HepG2 (cell line): ENCODE data around the gene ZNF821. TPM values are rescaled to one million over a fixed set of nuclear protein-coding genes. Genes with fewer than 3 reads are reported as not detected.
A peak's percentile ranks its signal among the peaks of the same experiment; 100 is the strongest.

ENCODE experiments used
- ESRRA ChIP-seq: sonication (generic); formaldehyde crosslinking; IDR thresholded peaks from 2 replicates; pipeline ENCODE4 v1.5.1; 2020; ENCODE audit warnings: mild to moderate bottlenecking, low read depth, missing genetic modification reagents
- HIVEP1 ChIP-seq: sonication (generic); formaldehyde crosslinking; IDR thresholded peaks from 2 replicates; pipeline ENCODE4 v1.4.0; 2020; ENCODE audit warnings: mild to moderate bottlenecking, missing genetic modification reagents
- HNRNPH1 ChIP-seq: fragments of 200-400 bp; formaldehyde crosslinking; optimal IDR thresholded peaks from 2 replicates; pipeline ENCODE3; 2017; ENCODE audit warnings: mild to moderate bottlenecking, low read depth, low read length
- PAX8 ChIP-seq: sonication (generic); formaldehyde crosslinking; IDR thresholded peaks from 2 replicates; pipeline ENCODE4 v1.8.0; 2022; ENCODE audit warnings: mild to moderate bottlenecking, missing genetic modification reagents, borderline replicate concordance
- PHF20 ChIP-seq: sonication (generic); formaldehyde crosslinking; IDR thresholded peaks from 2 replicates; pipeline ENCODE4 v1.5.0; 2020; ENCODE audit warnings: mild to moderate bottlenecking, missing genetic modification reagents
- RARA ChIP-seq: IDR thresholded peaks from 2 replicates; pipeline ENCODE4 v1.6.1; 2016; ENCODE audit warnings: missing genetic modification reagents, missing compliant biosample characterization
- RNF2 ChIP-seq: fragments of 450-650 bp; conservative IDR thresholded peaks from 2 replicates; pipeline ENCODE4 v1.6.1; 2016; ENCODE audit warnings: low read depth
- RXRB ChIP-seq: IDR thresholded peaks from 2 replicates; pipeline ENCODE4 v1.6.1; 2016; ENCODE audit warnings: borderline replicate concordance, missing genetic modification reagents, missing compliant biosample characterization
- TAF1 ChIP-seq: sonication (generic); formaldehyde crosslinking; IDR thresholded peaks from 2 replicates; pipeline ENCODE4 v1.4.0; 2020; ENCODE audit warnings: missing genetic modification reagents
- TOE1 ChIP-seq: sonication (generic); formaldehyde crosslinking; IDR thresholded peaks from 2 replicates; pipeline ENCODE4 v1.4.0; 2020; ENCODE audit warnings: mild to moderate bottlenecking, missing genetic modification reagents
- YY1 ChIP-seq: IDR thresholded peaks from 2 replicates; pipeline ENCODE4 v1.6.1; 2011; ENCODE audit warnings: low read length, low read depth, moderate library complexity, mild to moderate bottlenecking; ENCODE audit not compliant: insufficient read depth, insufficient replicate concordance
- ZMAT3 ChIP-seq: sonication (generic); formaldehyde crosslinking; conservative IDR thresholded peaks from 2 replicates; pipeline ENCODE4 v1.7.0; 2021; ENCODE audit warnings: missing genetic modification reagents
- ZNF432 ChIP-seq: sonication (generic); formaldehyde crosslinking; IDR thresholded peaks from 2 replicates; pipeline ENCODE4 v1.5.0; 2020; ENCODE audit warnings: missing genetic modification reagents, mild to moderate bottlenecking, borderline replicate concordance
- ZNF570 ChIP-seq: sonication (generic); formaldehyde crosslinking; IDR thresholded peaks from 2 replicates; pipeline ENCODE4 v1.4.0; 2020; ENCODE audit warnings: mild to moderate bottlenecking, missing genetic modification reagents, borderline replicate concordance
- polyA plus RNA-seq, 8 experiments: library from polyadenylated mRNA; depleted of rRNA in 3 of 8; stranded (reverse) in 7 of 8; unstranded in 1 of 8; fragments of >200 nt; fragmentation: Illumina TruSeq in 4 of 8; extraction: Trizol in 4 of 8; gene quantifications; 2 replicates each; pipeline versions ENCODE4 v1.2.1 to v1.2.3, GENCODE V29; 2011 to 2016; ENCODE audit warnings: low read depth in 4 of 8, missing spikeins in 1 of 8, mixed read lengths in 1 of 8; ENCODE audit not compliant: insufficient read depth in 1 of 8
- total RNA-seq, 5 experiments: library from RNA; depleted of rRNA; stranded (reverse); fragments of >200 nt; fragmentation: Illumina TruSeq; extraction: Trizol; gene quantifications; 2 replicates each; pipeline ENCODE4 v1.2.3, GENCODE V29; 2016; ENCODE audit warnings: low read depth in 1 of 5
- TF ChIP-seq, protein P1 (sequence below): sonication (generic); formaldehyde crosslinking; IDR thresholded peaks from 2 replicates; pipeline ENCODE4 v1.8.0; 2022; ENCODE audit warnings: missing genetic modification reagents, low read depth, mild to moderate bottlenecking, borderline replicate concordance
- TF ChIP-seq, protein P2 (sequence below): sonication (generic); formaldehyde crosslinking; IDR thresholded peaks from 2 replicates; pipeline ENCODE4 v1.5.1; 2020; ENCODE audit warnings: missing genetic modification reagents, mild to moderate bottlenecking, borderline replicate concordance
- TF ChIP-seq, protein P3 (sequence below): sonication (generic); formaldehyde crosslinking; IDR thresholded peaks from 2 replicates; pipeline ENCODE4 v1.4.0; 2020; ENCODE audit warnings: low read depth, missing genetic modification reagents
- TF ChIP-seq, protein P4 (sequence below): IDR thresholded peaks from 2 replicates; pipeline ENCODE4 v1.6.1; 2018; ENCODE audit warnings: missing genetic modification reagents
- TF ChIP-seq, protein P5 (sequence below): sonication (generic); formaldehyde crosslinking; IDR thresholded peaks from 2 replicates; pipeline ENCODE4 v1.9.0; 2022; ENCODE audit warnings: low read depth, missing genetic modification reagents

ZNF821 gene
- total and polyA plus RNA-seq, 2 of the 13 experiments (the other 11 are each of a cell fraction or from before 2014, with no cell fraction given), result 7.0 to 9.1 TPM

DNA sequence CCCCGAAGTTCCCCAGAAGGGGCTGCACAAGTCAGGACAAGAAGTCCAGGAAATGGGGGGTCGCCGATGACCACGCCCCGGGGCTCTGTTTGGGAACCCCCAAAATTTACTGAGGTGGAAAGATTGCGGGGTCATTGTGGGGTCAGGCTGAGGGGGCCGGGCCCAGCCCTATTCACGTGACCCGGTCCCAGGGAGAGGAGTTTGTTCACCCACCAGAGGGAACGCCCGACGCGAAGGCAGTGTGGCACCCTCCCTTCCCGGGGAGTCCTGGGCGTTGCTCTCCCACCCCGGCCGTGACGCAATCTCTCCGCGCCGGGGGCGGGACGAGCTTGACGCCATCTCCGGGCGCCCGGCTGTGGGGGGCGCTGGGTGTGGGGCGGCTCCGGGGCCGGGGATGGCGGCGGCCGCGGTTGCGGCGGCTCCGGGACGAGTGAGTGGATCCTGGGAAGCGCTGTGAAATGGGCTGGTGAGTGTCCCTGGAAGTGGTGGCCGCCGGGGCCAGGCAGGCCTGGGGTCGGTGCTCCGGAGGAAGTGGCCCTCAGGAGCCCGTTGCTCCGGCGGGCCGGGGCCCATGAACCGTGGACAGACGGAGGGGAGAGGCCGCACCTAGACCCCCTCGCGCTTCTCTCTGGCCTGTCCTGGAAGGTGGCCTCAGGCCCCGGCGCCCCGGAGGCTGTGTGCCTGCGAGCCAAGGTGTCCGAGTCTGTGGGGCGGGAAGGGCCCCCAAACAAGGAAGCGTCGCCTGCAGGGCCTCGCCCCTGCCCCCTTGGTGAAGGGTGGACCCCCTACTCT, 38.1 kb downstream of the ZNF821 start, which contains the start of gene ATXN1L (continued):
- TF ChIP-seq, protein P1, sequence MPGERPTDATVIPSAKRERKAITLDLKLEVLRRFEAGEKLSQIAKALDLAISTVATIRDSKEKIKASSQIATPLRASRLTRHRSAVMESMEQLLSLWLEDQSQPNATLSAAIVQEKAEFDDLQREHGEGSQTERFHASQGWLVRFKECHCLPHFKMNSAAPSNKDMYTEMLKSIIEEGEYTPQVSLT (CRISPR knock-in tag), result no peak
- TF ChIP-seq TAF1 (CRISPR knock-in tag), result peak; percentile 68
- TF ChIP-seq PAX8 (CRISPR knock-in tag), result no peak
- TF ChIP-seq RXRB (CRISPR knock-in tag), result peak; percentile 81
- TF ChIP-seq, protein P2, sequence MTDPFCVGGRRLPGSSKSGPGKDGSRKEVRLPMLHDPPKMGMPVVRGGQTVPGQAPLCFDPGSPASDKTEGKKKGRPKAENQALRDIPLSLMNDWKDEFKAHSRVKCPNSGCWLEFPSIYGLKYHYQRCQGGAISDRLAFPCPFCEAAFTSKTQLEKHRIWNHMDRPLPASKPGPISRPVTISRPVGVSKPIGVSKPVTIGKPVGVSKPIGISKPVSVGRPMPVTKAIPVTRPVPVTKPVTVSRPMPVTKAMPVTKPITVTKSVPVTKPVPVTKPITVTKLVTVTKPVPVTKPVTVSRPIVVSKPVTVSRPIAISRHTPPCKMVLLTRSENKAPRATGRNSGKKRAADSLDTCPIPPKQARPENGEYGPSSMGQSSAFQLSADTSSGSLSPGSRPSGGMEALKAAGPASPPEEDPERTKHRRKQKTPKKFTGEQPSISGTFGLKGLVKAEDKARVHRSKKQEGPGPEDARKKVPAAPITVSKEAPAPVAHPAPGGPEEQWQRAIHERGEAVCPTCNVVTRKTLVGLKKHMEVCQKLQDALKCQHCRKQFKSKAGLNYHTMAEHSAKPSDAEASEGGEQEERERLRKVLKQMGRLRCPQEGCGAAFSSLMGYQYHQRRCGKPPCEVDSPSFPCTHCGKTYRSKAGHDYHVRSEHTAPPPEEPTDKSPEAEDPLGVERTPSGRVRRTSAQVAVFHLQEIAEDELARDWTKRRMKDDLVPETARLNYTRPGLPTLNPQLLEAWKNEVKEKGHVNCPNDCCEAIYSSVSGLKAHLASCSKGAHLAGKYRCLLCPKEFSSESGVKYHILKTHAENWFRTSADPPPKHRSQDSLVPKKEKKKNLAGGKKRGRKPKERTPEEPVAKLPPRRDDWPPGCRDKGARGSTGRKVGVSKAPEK, result no peak
- peak; percentile 70 for TF ChIP-seq ZMAT3 (CRISPR knock-in tag)
- TF ChIP-seq RNF2, result no peak
- TF ChIP-seq ZNF570, result no peak
- TF ChIP-seq, protein P3, sequence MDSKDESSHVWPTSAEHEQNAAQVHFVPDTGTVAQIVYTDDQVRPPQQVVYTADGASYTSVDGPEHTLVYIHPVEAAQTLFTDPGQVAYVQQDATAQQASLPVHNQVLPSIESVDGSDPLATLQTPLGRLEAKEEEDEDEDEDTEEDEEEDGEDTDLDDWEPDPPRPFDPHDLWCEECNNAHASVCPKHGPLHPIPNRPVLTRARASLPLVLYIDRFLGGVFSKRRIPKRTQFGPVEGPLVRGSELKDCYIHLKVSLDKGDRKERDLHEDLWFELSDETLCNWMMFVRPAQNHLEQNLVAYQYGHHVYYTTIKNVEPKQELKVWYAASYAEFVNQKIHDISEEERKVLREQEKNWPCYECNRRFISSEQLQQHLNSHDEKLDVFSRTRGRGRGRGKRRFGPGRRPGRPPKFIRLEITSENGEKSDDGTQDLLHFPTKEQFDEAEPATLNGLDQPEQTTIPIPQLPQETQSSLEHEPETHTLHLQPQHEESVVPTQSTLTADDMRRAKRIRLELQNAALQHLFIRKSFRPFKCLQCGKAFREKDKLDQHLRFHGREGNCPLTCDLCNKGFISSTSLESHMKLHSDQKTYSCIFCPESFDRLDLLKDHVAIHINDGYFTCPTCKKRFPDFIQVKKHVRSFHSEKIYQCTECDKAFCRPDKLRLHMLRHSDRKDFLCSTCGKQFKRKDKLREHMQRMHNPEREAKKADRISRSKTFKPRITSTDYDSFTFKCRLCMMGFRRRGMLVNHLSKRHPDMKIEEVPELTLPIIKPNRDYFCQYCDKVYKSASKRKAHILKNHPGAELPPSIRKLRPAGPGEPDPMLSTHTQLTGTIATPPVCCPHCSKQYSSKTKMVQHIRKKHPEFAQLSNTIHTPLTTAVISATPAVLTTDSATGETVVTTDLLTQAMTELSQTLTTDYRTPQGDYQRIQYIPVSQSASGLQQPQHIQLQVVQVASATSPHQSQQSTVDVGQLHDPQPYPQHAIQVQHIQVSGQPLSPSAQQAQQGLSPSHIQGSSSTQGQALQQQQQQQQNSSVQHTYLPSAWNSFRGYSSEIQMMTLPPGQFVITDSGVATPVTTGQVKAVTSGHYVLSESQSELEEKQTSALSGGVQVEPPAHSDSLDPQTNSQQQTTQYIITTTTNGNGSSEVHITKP (CRISPR knock-in tag), result peak; percentile 57; the same call in 1 of the 2 replicates
- TF ChIP-seq, protein P4, sequence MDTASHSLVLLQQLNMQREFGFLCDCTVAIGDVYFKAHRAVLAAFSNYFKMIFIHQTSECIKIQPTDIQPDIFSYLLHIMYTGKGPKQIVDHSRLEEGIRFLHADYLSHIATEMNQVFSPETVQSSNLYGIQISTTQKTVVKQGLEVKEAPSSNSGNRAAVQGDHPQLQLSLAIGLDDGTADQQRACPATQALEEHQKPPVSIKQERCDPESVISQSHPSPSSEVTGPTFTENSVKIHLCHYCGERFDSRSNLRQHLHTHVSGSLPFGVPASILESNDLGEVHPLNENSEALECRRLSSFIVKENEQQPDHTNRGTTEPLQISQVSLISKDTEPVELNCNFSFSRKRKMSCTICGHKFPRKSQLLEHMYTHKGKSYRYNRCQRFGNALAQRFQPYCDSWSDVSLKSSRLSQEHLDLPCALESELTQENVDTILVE, result peak; percentile 89; the same call in 1 of the 2 replicates
- peak; percentile 91 for TF ChIP-seq YY1
- TF ChIP-seq RARA (CRISPR knock-in tag), result peak; percentile 84
- TF ChIP-seq ZNF432 (CRISPR knock-in tag), result no peak
- no peak; the same call in 1 of the 2 replicates for TF ChIP-seq HIVEP1 (CRISPR knock-in tag)
- peak; percentile 56; the same call in 1 of the 2 replicates for TF ChIP-seq ESRRA (CRISPR knock-in tag)
- peak; percentile 61; the same call in 1 of the 2 replicates for TF ChIP-seq TOE1 (CRISPR knock-in tag)
- peak; percentile 87 for TF ChIP-seq HNRNPH1
- peak; percentile 97 for TF ChIP-seq PHF20 (CRISPR knock-in tag)
- TF ChIP-seq, protein P5, sequence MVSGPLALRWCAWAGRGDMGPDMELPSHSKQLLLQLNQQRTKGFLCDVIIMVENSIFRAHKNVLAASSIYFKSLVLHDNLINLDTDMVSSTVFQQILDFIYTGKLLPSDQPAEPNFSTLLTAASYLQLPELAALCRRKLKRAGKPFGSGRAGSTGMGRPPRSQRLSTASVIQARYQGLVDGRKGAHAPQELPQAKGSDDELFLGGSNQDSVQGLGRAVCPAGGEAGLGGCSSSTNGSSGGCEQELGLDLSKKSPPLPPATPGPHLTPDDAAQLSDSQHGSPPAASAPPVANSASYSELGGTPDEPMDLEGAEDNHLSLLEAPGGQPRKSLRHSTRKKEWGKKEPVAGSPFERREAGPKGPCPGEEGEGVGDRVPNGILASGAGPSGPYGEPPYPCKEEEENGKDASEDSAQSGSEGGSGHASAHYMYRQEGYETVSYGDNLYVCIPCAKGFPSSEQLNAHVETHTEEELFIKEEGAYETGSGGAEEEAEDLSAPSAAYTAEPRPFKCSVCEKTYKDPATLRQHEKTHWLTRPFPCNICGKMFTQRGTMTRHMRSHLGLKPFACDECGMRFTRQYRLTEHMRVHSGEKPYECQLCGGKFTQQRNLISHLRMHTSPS (CRISPR knock-in tag), result no peak
